Measurements from ENCODE around the gene TENM4. TPM values are rescaled to one million over a fixed set of nuclear protein-coding genes. Genes with fewer than 3 reads are reported as not detected.

The TENM4 gene
- total RNA-seq, 4 donors from 2014 or later: 5.5 to 12.3 (median 8.9) TPM

DNA sequence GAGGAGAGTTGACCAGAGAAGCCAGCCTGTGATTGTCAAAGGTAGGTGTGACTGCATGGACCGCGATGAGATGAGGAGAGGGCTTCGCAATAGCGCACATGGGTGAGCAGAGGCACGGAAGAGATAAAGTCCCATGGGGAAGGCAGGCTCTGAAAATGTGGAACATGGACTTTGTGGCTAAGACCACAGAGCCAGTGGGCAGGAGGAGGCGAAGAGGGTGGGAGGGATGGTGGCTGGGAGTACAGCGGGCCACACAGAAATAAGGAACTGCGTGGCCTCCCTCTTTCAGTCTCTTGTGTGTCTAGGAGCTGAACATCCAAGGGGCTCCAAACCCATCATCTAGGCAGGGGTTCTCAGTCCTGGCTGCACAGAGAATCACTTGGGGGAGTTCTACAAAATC, 98.6 kb downstream of the TENM4 start:
- WGBS, 2 donors (ENCODE audit: low coverage in 1 of 2): 82% methylated on average over 8 of the region's 8 CpGs; no CpG with 5 or more reads in 1 of the 2 donors
- no peak overlapping the region for H3K27ac ChIP-seq
- no peak for TF ChIP-seq EP300 (IDR thresholded peaks at IDR 0.05)
- no peak for TF ChIP-seq POLR2A (IDR thresholded peaks at IDR 0.05)
- no peak for TF ChIP-seq POLR2AphosphoS5 (IDR thresholded peaks at IDR 0.05)
- TF ChIP-seq, protein P1, sequence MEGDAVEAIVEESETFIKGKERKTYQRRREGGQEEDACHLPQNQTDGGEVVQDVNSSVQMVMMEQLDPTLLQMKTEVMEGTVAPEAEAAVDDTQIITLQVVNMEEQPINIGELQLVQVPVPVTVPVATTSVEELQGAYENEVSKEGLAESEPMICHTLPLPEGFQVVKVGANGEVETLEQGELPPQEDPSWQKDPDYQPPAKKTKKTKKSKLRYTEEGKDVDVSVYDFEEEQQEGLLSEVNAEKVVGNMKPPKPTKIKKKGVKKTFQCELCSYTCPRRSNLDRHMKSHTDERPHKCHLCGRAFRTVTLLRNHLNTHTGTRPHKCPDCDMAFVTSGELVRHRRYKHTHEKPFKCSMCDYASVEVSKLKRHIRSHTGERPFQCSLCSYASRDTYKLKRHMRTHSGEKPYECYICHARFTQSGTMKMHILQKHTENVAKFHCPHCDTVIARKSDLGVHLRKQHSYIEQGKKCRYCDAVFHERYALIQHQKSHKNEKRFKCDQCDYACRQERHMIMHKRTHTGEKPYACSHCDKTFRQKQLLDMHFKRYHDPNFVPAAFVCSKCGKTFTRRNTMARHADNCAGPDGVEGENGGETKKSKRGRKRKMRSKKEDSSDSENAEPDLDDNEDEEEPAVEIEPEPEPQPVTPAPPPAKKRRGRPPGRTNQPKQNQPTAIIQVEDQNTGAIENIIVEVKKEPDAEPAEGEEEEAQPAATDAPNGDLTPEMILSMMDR (IDR thresholded peaks at IDR 0.05): no peak
- H3K4me3 ChIP-seq: no peak overlapping the region
- H3K4me1 ChIP-seq: no peaks in the 10 kb centered on the region
- no peak for ATAC-seq
- H3K36me3 ChIP-seq: no peaks in the 10 kb centered on the region
- no peaks in the 10 kb centered on the region for H3K9me3 ChIP-seq
- no peaks in the 10 kb centered on the region for H3K27me3 ChIP-seq

DNA sequence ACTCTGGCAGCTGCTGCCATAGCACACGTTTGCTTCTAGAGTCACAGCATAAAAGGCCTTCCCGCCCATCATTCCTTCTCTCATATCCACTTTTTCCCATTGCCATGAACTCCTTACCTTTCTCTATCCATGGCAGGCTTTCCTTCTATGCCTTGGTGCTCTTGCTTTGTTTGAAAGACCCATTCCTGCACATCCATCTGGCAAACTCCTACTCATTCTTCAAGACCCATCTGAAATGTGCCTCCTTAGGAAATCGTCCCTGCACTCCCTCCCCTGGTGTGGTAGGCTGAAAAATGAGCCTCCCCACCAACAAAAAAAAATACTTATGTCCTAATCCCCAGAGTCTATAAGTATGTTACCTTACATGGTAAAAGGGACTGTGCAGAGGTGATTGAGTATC, 100.3 kb downstream of the TENM4 start:
- ATAC-seq: no peak
- H3K27ac ChIP-seq: no peak overlapping the region

DNA sequence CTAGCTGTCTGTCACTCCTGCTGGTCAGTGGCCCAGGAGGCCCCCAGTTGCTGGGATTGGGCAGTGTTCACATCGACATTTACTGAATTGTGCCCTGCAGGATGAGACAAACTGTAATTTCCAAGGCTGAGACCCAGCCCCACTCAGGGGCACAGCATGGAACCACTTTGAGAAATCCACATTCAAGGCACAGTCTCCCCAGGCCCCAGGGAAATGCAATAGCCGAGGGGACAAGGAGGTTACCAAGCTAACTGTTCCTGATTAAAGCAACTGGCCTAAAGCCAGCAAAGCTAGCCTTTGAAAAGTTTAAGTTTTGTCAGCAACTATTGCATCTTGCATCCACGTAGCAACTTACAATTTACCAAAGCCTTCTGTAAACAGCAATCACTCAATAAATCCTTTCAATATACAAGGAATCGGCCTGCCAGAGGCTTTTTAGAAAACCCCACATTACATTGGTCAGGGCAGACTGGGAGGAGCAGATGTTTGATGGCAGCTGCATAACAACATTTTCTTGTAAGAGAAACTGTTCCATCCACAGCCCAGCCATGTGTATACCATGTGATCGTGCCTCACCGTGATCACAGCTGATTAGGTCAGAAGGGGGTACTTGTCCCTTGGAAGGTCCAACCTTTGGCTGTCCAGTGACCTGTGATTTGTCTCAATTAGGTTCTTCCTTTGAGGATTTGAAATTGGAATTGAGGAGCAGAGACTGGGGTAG, 103.9 kb downstream of the TENM4 start:
- Histone ChIP-seq H3K4me1 (no peaks in the 10 kb centered on the region), H3K4me3 (no peak overlapping the region), H3K36me3 (no peaks in the 10 kb centered on the region), H3K27me3 (no peaks in the 10 kb centered on the region), H3K9me3 (no peaks in the 10 kb centered on the region), H3K27ac (no peak overlapping the region)
- 50 to 52% methylated on average over 2 to 4 of the region's 6 CpGs for WGBS, 2 donors (ENCODE audit: low coverage in 1 of 2)
- TF ChIP-seq, protein P1 (IDR thresholded peaks at IDR 0.05): no peak
- no peak for TF ChIP-seq EP300 (IDR thresholded peaks at IDR 0.05)
- no peak for TF ChIP-seq POLR2AphosphoS5 (IDR thresholded peaks at IDR 0.05)
- TF ChIP-seq POLR2A (IDR thresholded peaks at IDR 0.05): no peak
- ATAC-seq: no peak

More for the DNA sequence above, 100.3 kb downstream of the TENM4 start:
- no peaks in the 10 kb centered on the region for H3K4me1 ChIP-seq
- no peak overlapping the region for H3K4me3 ChIP-seq
- WGBS, 2 donors (ENCODE audit: low coverage in 1 of 2): 59 to 93% methylated on average over 2 of the region's 3 CpGs
- H3K36me3 ChIP-seq: no peaks in the 10 kb centered on the region
- TF ChIP-seq EP300 (IDR thresholded peaks at IDR 0.05): no peak
- TF ChIP-seq POLR2AphosphoS5 (IDR thresholded peaks at IDR 0.05): no peak
- TF ChIP-seq, protein P1 (IDR thresholded peaks at IDR 0.05): no peak
- TF ChIP-seq POLR2A (IDR thresholded peaks at IDR 0.05): no peak
- H3K9me3 ChIP-seq: no peaks in the 10 kb centered on the region
- no peaks in the 10 kb centered on the region for H3K27me3 ChIP-seq

DNA sequence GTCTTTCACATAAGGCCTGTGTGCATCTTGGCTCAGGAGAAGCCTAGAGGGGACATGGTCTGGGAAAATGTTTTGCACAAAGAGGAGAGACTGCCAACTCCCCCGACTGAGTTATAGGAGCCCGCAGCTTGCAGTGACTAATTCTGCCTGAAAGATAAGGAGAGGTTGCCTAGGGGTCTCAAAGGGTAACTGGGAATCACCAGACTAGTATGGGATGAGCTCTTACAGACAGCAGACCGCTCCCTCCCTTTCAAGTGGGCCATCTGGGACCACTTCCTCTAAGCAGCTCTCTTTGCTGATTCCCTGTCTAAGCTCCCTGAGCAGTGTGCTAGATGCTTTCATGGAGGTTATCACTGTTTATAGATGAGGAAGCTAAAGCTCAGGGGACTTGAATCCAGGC, 105.1 kb downstream of the TENM4 start:
- TF ChIP-seq, protein P1 (IDR thresholded peaks at IDR 0.05): no peak
- TF ChIP-seq POLR2A (IDR thresholded peaks at IDR 0.05): no peak
- TF ChIP-seq POLR2AphosphoS5 (IDR thresholded peaks at IDR 0.05): no peak
- no peak for TF ChIP-seq EP300 (IDR thresholded peaks at IDR 0.05)
- Histone ChIP-seq H3K4me3 (no peak overlapping the region), H3K4me1 (no peaks in the 10 kb centered on the region), H3K36me3 (no peaks in the 10 kb centered on the region), H3K9me3 (no peaks in the 10 kb centered on the region), H3K27me3 (no peaks in the 10 kb centered on the region), H3K27ac (no peak overlapping the region)
- ATAC-seq: no peak
- 70 to 71% methylated on average over 1 to 3 of the region's 3 CpGs for WGBS, 2 donors (ENCODE audit: low coverage in 1 of 2)

DNA sequence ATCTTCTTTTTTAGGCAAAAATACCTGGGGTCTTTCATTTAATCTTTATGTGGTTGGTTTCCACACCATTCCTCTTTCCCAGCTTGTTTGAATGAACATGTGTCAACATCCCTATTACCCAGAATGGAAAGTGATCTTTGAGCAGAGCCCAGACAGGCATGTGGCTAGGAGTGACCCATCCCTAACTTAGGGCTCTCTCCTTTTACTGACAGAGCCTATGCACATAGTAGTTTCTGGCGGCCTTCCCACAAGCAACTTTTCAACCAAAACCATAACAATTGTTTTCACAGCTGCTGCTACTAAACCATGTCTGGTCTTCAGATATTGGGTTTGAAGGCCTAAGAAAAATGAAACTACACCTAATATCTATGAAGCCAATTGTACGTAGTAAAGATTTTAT, 107.5 kb downstream of the TENM4 start:
- 100% methylated on average over 2 of the region's 2 CpGs for WGBS, 2 donors (ENCODE audit: low coverage in 1 of 2)

More for the DNA sequence above, 107.5 kb downstream of the TENM4 start:
- Histone ChIP-seq H3K27ac (no peak overlapping the region), H3K4me3 (no peak overlapping the region), H3K4me1 (no peaks in the 10 kb centered on the region), H3K27me3 (no peaks in the 10 kb centered on the region), H3K36me3 (no peaks in the 10 kb centered on the region), H3K9me3 (no peaks in the 10 kb centered on the region)
- no peak for ATAC-seq
- TF ChIP-seq, protein P1 (IDR thresholded peaks at IDR 0.05): no peak
- TF ChIP-seq EP300 (IDR thresholded peaks at IDR 0.05) (no peak), POLR2AphosphoS5 (IDR thresholded peaks at IDR 0.05) (no peak), POLR2A (IDR thresholded peaks at IDR 0.05) (no peak)
